HG03108 (cell line): ENCODE data around the gene ARHGEF7.
A peak's percentile ranks its signal among the peaks of the same experiment; 100 is the strongest.

Experiments used
- ATAC-seq: cut with Tn5 transposase; IDR thresholded peaks from one replicate; pipeline ENCODE4 v1.9.1; 2021; ENCODE audit warnings: moderate library complexity; ENCODE audit not compliant: unreplicated experiment

Gene ARHGEF7

GRCh38 chr13:111291908-111292307 lies 176.8 kb downstream of the ARHGEF7 start:
- no peak for ATAC-seq

DNA sequence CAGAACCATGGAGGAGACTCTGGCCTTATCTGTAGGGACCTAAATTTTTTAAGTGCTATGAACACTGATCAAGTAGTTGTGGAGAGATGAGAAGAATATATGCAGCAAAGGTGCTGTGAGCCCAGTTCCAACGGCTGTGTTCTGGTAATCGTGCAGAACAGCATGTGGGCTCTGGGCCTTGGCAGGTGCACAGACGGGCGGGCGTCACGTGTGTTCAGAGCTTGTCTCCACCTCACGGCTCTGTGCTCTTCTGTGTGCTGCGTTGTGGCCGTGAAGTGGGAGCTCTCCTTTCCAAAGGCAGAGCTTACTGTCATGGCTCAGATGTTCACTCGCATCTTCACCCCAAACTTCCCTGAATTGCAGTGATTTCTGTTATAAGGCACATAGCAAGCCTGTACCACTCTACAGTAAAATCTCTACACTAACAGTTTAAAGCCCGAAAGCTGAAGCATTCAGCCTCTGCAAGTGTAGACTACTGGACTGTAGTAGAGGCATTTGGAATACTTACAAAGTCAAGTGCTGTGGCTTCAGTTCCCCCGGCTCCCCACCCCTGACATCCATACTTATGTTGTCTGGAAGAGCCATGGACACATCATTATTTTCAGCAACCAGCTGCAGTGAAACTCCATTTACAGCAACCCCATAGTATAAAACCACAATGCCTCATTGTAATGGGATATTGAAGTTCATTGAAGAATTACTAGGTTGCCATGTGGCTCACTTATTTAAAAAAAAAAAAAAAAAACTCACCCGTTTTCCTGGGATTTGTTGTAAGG lies 177.8 kb downstream of the ARHGEF7 start:
- ATAC-seq, result no peak

GRCh38 chr13:111295886-111296285 lies 180.8 kb downstream of the ARHGEF7 start:
- no peak for ATAC-seq

GRCh38 chr13:111296417-111296816 lies 181.3 kb downstream of the ARHGEF7 start:
- no peak for ATAC-seq

GRCh38 chr13:111298214-111298975 lies 183.3 kb downstream of the ARHGEF7 start:
- ATAC-seq, result no peak

DNA sequence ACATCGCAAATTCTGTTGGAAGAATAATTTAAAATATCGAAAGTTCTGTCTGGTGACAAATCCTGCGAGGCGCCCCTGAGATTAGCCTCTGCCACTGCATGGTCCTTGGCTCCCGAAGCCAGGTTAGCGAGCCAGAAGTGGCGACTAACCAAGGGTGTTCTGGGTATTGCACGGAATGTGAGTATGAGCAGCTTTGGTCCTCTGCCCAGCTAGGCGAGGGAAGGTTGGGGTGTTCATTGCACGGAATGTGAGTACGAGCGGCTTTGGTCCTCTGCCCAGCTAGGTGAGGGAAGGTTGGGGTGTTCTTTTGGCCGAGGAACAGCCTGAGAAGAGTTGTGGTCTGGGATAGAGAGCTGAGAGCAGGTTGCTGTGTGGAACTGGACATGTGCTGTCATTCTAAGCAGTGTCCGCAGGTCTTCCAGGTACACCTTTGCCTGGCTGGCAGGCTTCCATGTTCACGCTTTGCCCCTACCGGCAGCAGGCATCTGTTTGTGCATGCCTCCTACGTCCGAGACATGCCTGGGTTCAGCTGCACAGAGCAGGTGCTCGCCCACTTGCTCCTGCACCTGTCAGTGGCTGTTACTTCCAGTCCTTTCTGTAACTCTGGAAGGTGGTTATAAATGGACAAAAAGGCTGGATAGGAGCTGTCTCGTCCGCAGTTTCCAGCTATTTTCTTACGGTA lies 187.1 kb downstream of the ARHGEF7 start:
- no peak for ATAC-seq

- ATAC-seq, result no peak
Observed at GRCh38 chr13:111303559-111303958, 188.4 kb downstream of the ARHGEF7 start.

DNA sequence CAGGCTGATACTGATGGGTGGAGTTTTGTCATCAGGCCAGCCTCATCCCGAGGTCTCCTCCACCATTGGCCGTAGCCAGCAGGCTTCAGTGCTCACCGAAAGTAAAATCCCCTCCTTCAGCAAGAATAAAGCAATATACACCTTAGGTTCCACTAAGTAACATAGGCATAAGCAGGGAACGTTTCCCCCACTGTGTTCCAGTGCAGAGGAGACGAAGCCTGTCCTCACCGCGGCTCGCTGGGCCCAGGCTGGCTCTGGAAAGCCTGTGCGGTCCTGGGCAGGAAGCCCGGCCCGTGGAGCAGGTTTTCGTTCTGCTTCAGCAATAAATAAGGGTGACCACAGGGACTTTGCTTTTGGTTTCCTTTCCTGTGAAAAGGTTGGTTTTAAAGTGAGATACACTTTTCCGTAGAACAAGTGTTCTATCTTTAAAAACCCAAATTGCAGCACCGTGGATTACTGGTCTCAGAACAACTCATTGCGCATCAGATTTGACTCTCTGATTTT lies 189.0 kb downstream of the ARHGEF7 start:
- peak; percentile 91 for ATAC-seq

- ATAC-seq, result no peak
Observed at GRCh38 chr13:111304603-111305289, 189.6 kb downstream of the ARHGEF7 start.

DNA sequence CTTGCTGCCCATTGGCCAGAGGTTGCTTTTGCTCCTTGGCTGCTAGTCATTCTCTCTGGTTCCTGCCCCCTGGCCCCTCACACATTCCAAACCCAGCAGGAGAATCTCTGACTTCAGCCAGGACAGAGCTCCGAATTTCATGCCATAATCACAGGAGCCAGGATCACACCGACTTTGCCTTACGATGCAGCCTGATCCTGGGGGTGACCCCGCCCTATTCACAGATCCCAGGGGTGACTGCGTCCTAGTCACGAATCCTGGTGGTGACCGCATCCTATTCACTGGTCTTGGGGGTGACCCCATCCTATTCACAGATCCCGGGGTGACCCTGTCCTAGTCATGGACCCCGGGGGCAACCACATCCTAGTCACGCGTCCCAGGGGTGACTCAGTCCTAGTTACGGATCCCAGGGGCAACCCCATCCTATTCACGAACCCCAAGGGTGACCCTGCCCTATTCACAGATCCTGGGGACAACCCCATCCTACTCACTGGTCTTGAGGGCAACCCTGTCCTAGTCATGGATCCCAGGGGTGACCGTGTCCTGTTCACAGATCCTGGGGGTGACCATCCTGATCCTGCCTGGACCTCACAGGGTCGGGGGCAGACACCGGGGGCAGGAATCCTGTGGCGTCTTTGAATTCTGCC lies 198.0 kb downstream of the ARHGEF7 start:
- ATAC-seq, result no peak

DNA sequence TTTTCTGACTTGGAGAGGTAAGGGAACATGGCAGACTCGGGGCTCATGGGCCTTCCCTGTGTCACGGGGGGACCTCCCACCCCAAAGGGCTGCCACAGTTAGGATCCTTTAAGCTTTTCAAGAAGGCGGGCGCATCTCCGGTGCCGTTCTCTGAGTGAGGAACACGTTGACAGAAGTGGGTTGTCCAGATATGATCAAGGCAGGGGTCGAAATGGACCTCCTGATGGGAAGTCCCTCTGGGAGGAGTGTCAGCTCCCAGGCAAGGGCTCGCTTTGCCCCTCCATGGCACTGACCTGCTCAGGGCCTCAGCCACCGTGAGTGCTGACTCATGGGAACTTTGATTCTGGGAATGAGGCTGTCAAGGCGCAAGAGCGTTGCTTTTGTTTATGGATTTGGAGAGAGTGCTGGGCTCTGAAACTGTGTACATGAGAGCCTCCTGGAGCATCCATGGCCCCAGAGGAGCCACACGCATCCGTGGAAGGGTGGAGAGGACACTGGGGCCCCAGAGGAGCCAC lies 198.9 kb downstream of the ARHGEF7 start:
- no peak for ATAC-seq

DNA sequence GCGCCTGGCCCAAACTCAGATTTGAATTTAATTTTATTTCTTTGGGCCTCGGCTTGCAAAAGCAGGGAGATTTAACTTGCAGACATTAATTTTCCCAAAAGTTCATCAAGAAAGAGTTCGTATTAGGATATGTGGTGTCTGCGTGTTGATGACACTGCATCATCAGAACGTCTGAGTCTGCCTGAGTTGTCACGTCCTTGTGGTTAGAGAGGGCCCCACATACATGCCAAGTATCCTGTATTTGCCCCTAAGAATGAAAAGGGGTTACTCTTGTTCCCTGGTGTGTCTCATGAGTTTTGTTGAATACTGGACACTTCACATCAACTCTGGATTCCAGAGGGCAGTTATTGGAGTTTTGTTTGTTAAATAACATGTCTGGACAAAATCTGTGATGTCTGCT lies 199.7 kb downstream of the ARHGEF7 start:
- no peak for ATAC-seq

- no peak for ATAC-seq
Observed at GRCh38 chr13:111315347-111315995, 200.4 kb downstream of the ARHGEF7 start.

DNA sequence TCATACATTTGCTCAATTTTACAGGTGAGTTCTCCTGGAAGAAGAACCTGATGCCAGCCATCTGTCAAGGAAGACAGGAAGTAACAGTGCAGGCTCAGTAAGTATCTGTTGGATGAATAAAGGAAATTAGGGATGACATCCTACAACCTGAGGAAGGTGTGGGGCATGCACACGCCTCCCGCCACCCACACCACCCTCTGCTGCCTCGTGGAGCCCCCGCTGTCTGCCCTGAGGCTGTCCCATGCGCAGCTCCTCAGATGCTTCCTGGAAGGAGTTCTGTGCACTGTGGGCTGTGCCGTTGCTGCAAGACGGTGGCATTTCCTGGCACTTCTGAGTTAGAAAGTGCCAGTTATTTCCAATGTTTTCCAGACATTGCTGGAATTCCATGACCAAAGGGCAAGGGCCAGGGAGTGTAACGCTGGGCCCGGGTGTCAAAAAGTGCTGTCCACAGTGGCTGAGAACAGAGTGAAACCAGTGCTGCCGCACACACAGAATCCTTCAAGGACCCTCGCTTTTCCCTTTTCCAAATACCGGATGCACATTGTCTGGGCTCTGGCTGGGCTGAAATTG lies 201.1 kb downstream of the ARHGEF7 start:
- no peak for ATAC-seq

DNA sequence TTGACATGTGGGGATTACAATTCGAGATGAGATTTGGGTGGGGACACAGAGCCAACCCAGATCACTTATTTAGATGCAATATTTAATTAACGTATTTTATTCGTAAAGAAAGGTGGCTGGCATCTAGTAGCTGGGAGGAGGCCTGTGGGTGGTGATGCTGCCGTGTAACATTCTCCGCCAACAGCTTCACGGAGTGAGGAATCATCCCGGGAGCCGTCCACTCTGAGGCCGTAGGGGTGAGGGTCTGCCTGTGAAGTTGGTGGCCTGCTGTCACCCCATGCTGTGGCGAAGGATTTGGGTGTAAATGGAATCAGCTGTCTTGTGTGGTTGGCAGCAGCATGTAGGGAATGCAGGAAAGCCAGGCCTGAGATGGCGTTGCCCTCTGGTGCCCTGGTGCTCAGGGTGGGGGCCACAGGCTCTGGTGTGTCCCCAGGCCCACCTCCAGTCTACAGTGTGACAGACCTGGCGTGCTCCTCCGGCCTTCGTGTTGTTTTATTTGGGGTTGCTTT lies 202.0 kb downstream of the ARHGEF7 start:
- ATAC-seq, result no peak

- no peak for ATAC-seq
Observed at GRCh38 chr13:111317571-111318345, 202.6 kb downstream of the ARHGEF7 start.

DNA sequence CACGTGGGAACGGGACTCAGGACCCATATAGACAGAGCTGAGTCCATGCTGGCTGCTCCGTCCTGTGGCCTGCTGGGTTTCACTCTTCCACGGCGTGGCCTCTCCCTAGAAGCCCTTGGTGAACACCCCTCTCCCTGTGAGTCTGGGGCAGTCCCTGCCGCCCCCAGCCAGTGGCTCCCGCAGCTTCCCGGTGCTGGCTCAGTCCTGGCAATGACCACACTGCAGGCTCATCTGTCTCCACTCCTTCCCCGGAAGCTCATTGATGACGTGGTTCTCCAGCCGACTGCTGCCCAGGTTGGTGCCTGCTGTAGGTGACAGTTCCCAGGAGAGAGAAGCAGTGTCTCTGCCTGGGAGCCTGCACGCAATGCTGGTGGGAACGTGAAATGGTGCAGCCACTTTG lies 203.3 kb downstream of the ARHGEF7 start:
- ATAC-seq, result no peak

GRCh38 chr13:111319521-111319920 lies 204.4 kb downstream of the ARHGEF7 start:
- no peak for ATAC-seq
